ENCODE measurements around the gene DLEC1. TPM values are rescaled to one million over a fixed set of nuclear protein-coding genes. Genes with fewer than 3 reads are reported as not detected.

DLEC1 gene
- total RNA-seq, 2 experiments from 2014 or later = 0.26 to 0.60 TPM

DNA sequence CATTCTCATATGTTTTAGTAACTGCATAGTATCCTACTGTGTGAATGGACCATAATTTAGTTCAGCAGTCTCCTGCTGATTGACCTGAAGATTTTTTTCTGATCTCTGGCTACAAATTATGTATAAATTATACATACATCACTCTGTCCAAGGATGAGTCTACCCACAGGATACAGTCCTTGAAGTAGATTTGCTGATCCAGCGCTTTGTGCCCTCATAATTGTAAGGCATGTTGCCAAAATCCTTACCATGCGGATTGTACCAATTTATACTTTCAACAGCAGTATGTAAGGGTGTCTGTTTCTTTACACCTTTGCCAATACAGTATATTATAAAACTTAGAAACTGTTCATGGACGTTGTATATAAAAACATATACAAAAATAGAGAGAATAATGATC is 51.4 kb downstream of the DLEC1 start:
- ATAC-seq = no peak
- H3K27ac Mint-ChIP-seq = no peak overlapping the region
- H3K27me3 Mint-ChIP-seq (ENCODE audit: low read depth) = peaks cover 5% of the 10 kb centered on the region
- H3K4me1 Mint-ChIP-seq (ENCODE audit: low read depth) = peaks cover 3% of the 10 kb centered on the region
- CTCF ChIA-PET = no interaction called here
- H3K9me3 Mint-ChIP-seq (ENCODE audit: insufficient read depth) = no peaks in the 10 kb centered on the region
- H3K4me3 Mint-ChIP-seq = no peak overlapping the region
- no peak for DNase-seq
- H3K36me3 Mint-ChIP-seq (ENCODE audit: low read depth) = no peaks in the 10 kb centered on the region
- POLR2A ChIA-PET = no interaction called here

DNA sequence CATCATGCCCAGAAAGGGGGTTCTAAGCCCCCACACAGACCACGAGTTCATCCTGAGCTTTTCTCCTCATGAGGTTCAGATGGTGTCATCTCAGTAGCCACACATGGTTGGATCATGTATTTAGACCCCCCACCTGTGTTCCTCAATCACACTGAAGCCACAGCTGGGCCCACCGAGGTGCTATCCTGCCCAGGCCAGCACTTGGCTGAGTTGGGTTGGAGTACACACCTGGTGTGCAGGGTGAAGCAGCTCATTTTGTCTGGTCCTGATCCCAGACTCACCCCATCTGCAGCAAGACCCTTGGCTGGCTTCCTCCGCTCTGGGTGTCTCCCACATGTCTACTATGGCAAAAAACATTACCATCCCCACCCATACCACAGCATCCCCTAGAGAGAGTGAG is 56.0 kb downstream of the DLEC1 start:
- Mint-ChIP-seq H3K4me3 (no peak overlapping the region), H3K4me1 (ENCODE audit: low read depth) (no peaks in the 10 kb centered on the region), H3K9me3 (ENCODE audit: insufficient read depth) (no peaks in the 10 kb centered on the region), H3K27ac (no peak overlapping the region), H3K27me3 (ENCODE audit: low read depth) (peaks cover 5% of the 10 kb centered on the region), H3K36me3 (ENCODE audit: low read depth) (no peaks in the 10 kb centered on the region)
- no peak for DNase-seq
- ATAC-seq = no peak
- ChIA-PET POLR2A (no interaction called here), CTCF (no interaction called here)

DNA sequence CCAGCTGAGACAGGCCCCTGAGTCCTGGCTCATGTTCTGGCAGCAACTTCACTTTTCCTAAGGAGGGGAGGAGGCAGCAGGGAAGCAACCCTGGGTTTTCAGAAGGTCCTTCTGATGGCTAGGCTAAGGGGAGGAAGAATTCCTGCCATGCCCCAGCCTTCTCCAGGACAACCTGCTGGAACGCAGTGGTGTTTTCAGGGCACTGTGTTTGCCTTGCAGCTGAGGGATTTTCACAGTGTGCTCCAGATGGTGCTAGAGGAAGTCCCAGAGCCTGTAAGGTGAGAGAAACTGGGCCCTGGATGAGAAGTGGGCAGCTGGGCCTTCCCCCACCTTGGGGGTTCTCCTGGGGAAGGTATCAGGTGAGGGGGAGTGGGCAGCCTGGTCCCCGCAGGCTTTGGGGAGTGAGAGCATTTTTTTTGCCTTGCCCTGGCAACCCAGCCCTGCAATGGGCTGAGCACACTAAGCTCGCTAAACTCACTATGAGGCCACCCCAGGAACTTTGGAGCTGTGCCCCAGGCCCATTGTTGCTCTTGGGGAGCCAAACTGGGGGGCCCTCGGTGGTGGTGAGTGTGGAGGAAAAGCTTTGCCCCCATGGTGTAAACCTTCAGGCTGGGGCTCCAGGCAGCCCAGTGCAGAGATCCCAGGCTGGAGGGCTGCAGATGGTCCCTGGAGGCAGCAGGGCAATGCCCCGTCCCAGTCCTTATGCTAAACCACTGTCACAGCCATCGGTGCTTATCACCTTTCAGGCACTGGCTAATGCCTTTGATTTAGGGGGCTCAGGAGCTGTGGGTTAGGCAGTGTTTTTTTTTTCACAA is 56.9 kb downstream of the DLEC1 start:
- CTCF ChIA-PET = no interaction called here
- Mint-ChIP-seq H3K9me3 (ENCODE audit: insufficient read depth) (no peaks in the 10 kb centered on the region), H3K4me3 (no peak overlapping the region), H3K36me3 (ENCODE audit: low read depth) (no peaks in the 10 kb centered on the region), H3K4me1 (ENCODE audit: low read depth) (no peaks in the 10 kb centered on the region), H3K27me3 (ENCODE audit: low read depth) (peaks cover 5% of the 10 kb centered on the region), H3K27ac (no peak overlapping the region)
- ATAC-seq = no peak
- no peak for DNase-seq
- POLR2A ChIA-PET = no interaction called here

DNA sequence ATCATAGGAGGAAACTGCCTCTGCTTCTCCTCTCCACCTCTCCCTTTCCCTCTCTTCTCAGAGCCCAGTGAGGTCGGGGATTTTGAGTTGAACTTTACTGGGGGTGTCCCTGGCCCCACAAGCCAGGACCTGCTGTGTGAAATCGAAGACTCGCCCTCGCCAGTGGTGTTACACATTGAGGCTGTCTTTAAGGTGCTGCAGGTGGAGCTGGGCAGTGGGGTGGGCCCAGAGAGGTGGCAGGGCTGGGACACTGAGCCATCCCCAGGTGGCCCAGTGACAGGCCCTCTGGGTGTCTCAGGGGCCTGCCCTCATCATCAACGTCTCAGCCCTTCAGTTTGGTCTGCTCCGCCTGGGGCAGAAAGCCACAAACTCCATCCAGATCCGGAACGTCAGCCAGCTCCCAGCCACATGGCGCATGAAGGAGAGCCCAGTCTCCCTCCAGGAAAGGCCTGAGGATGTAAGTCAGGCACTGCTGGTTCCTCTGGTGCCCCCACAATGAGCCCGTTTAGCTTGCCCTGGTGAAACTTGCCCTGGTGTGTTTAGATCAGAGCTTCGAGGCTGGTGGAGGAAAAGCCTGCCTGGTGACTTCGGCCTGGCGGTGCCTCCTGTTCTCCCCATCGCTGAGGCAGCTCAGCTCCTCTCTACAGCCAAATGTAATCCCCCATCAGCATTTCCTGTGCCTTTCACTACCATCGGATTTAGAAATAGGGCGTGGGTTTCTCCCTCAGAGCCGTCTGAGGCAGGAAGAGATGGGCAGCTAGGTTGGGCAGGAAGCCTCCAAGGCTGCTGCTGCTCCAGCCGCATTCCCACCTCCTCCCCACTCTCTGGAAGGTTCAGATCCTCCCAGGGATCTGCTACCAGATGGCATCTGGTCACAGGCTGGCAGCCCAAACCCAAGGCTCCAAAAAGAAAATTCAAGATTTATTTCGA is 58.7 kb downstream of the DLEC1 start:
- no peak overlapping the region for H3K27ac Mint-ChIP-seq
- DNase-seq (no peak), ATAC-seq (no peak)
- CTCF ChIA-PET = interaction anchor here (0.9 kb wide), 1 partner anchor 128 kb away, joined by 3 read pairs; no protein-coding TSS in a partner anchor
- H3K9me3 Mint-ChIP-seq (ENCODE audit: insufficient read depth) = no peaks in the 10 kb centered on the region
- no peaks in the 10 kb centered on the region for H3K36me3 Mint-ChIP-seq (ENCODE audit: low read depth)
- no peak overlapping the region for H3K4me3 Mint-ChIP-seq
- POLR2A ChIA-PET = interaction anchor here (1.0 kb wide), 1 partner anchor 12 kb away, joined by 3 read pairs; no protein-coding TSS in a partner anchor
- no peaks in the 10 kb centered on the region for H3K4me1 Mint-ChIP-seq (ENCODE audit: low read depth)
- peaks cover 8% of the 10 kb centered on the region for H3K27me3 Mint-ChIP-seq (ENCODE audit: low read depth)

DNA sequence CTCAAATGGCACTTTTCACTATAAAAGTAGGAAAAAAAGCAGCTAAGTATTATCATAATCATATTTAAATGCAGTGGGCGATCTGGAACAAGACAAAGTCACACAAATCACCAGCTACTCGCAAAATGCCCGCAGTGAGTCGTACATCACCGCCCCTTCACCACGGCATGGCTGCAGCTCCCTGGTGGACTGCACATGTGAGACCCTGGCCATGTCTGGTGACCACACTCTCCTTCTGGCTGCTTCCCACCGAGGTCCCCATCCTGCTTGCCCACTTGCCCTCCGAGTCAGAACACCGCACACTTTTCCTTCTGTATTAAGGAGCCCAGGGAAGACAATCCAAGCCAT is 59.3 kb downstream of the DLEC1 start:
- Mint-ChIP-seq H3K27ac (no peak overlapping the region), H3K27me3 (ENCODE audit: low read depth) (peaks cover 12% of the 10 kb centered on the region)

DNA sequence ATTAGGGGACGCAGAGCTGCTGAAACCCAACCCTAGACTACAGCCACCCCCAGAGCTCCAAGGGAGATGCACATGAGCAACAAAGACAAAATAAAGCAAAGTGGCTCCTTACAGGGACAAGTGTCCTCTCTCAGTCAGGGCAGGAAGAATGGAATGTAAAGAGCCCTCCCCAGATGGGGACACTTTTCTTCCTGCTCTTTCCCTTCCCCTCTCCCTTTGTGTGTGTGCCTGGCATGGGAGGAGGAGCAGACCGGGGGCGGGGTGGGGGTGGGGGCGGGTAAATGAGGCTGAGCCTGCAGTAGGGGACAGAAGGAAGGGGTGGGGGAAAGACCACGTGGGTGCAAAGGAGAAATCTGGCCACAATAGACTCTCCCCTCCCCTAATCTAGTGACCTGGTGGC is 60.5 kb downstream of the DLEC1 start:
- Mint-ChIP-seq H3K9me3 (ENCODE audit: insufficient read depth) (no peaks in the 10 kb centered on the region), H3K27me3 (ENCODE audit: low read depth) (peaks cover 15% of the 10 kb centered on the region), H3K4me3 (no peak overlapping the region), H3K4me1 (ENCODE audit: low read depth) (no peaks in the 10 kb centered on the region), H3K27ac (no peak overlapping the region), H3K36me3 (ENCODE audit: low read depth) (no peaks in the 10 kb centered on the region)
- ATAC-seq (no peak), DNase-seq (no peak)
- POLR2A ChIA-PET = no interaction called here
- CTCF ChIA-PET = no interaction called here

More for the DNA sequence above, 59.3 kb downstream of the DLEC1 start:
- Mint-ChIP-seq H3K36me3 (ENCODE audit: low read depth) (no peaks in the 10 kb centered on the region), H3K4me3 (no peak overlapping the region), H3K9me3 (ENCODE audit: insufficient read depth) (no peaks in the 10 kb centered on the region), H3K4me1 (ENCODE audit: low read depth) (no peaks in the 10 kb centered on the region)
- no peak for ATAC-seq
- POLR2A ChIA-PET = interaction anchor here (1.0 kb wide), 1 partner anchor 11 kb away, joined by 3 read pairs; no protein-coding TSS in a partner anchor
- CTCF ChIA-PET = interaction anchor here (0.9 kb wide), 1 partner anchor 128 kb away, joined by 3 read pairs; no protein-coding TSS in a partner anchor
- no peak for DNase-seq

DNA sequence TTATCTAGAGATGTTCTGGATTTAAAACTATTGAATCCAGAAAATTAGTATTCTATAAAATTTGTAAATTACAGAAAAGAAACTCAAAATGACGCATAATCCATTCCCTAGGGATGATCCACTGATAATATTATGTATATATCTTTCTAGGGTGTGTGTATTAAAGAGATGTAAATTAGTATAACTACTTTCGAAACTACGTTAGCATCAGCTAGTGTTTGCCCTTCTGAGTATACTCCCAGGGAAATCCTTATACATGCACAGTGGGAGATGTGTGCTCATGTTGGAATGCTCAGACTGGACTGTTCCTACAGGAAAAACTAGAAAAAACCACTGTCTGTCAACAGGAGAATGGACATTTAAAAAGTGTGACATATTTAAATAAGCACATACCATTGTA is 61.5 kb downstream of the DLEC1 start:
- ChIA-PET POLR2A (no interaction called here), CTCF (no interaction called here)
- no peaks in the 10 kb centered on the region for H3K4me1 Mint-ChIP-seq (ENCODE audit: low read depth)
- H3K27ac Mint-ChIP-seq = no peak overlapping the region
- no peaks in the 10 kb centered on the region for H3K9me3 Mint-ChIP-seq (ENCODE audit: insufficient read depth)
- peaks cover 16% of the 10 kb centered on the region for H3K27me3 Mint-ChIP-seq (ENCODE audit: low read depth)
- no peaks in the 10 kb centered on the region for H3K36me3 Mint-ChIP-seq (ENCODE audit: low read depth)
- ATAC-seq (no peak), DNase-seq (no peak)
- H3K4me3 Mint-ChIP-seq = no peak overlapping the region

DNA sequence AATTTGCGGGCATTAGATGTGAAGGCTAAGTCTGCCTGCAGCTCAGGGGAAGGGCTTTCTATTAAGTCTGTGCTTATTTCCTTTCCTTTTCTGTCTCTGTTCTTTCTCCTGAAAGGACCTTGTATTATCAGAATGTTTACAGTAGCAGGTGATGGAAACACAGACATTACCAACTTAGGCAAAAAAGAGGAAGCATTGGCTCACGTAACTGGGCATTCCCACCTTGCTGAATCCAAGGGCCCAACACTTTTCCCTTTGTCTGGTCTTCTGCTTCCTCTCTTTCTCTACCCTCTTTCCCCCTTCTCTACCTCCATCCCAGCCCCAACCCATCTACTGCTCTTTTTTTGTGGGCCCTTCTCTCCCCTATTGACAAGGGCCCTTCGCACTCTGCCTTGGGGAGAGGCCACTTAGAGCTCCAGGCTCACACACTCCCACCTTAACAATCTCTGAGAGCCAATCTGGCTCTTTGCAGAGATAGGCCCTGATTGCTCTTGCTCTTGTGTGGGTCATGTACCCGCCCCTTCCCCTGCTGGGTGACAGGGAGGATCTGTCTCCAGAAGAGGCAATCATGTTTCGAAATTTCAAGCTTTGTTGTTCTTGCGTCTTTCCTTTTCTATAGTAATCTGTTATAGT is 62.9 kb downstream of the DLEC1 start:
- no peak for ATAC-seq
- H3K4me1 Mint-ChIP-seq (ENCODE audit: low read depth) = no peaks in the 10 kb centered on the region
- no peak for DNase-seq
- no peaks in the 10 kb centered on the region for H3K9me3 Mint-ChIP-seq (ENCODE audit: insufficient read depth)
- H3K27me3 Mint-ChIP-seq (ENCODE audit: low read depth) = peaks cover 22% of the 10 kb centered on the region
- no peak overlapping the region for H3K4me3 Mint-ChIP-seq
- POLR2A ChIA-PET = no interaction called here
- H3K36me3 Mint-ChIP-seq (ENCODE audit: low read depth) = peaks cover 2% of the 10 kb centered on the region
- CTCF ChIA-PET = interaction anchor here (1.0 kb wide), 1 partner anchor 127 kb away, joined by 3 read pairs; no protein-coding TSS in a partner anchor
- no peak overlapping the region for H3K27ac Mint-ChIP-seq

DNA sequence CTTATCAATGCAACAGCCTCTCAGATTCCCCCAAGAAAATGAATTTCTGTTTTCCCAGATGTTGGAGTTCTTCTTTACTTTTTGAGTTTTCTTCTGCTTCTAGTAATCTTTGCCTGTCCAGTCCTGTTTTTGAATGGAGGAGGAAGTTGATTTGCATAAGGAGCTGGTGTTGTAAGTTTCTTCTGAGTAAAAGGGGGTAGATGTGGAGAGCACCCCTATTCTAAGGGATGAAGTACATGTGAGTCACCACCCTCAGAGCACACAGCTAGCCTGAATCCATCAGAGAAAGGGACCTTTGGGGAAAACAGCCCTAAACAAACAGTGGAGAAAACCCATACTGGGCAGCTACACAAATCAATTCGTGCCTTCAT is 63.4 kb downstream of the DLEC1 start:
- CTCF ChIA-PET = interaction anchor here (1.0 kb wide), 1 partner anchor 128 kb away, joined by 3 read pairs; no protein-coding TSS in a partner anchor
- no peak for ATAC-seq
- Mint-ChIP-seq H3K36me3 (ENCODE audit: low read depth) (peaks cover 2% of the 10 kb centered on the region), H3K27me3 (ENCODE audit: low read depth) (peaks cover 24% of the 10 kb centered on the region), H3K4me3 (no peak overlapping the region), H3K9me3 (ENCODE audit: insufficient read depth) (no peaks in the 10 kb centered on the region), H3K27ac (no peak overlapping the region), H3K4me1 (ENCODE audit: low read depth) (no peaks in the 10 kb centered on the region)
- POLR2A ChIA-PET = no interaction called here
- no peak for DNase-seq

DNA sequence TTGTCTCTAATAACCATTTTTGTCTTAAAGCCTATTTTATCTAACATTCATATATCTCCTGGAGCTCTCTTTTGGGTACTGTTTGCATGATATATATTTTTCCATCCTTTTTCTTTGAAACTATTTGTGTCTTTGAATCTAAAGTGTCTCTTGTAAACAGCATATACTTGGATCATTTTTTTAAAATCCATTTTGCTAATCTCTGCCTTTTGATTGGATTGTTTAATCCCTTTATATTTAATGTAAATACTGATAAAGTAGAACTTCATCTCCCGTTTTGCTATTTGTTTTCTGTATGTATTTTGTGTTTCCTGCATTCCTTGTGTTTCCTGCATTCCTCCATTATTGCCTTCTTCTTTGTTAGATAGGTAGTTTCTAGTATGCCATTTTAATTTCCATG is 66.5 kb downstream of the DLEC1 start:
- no peak overlapping the region for H3K4me3 Mint-ChIP-seq
- no peak for ATAC-seq
- no peaks in the 10 kb centered on the region for H3K4me1 Mint-ChIP-seq (ENCODE audit: low read depth)
- H3K9me3 Mint-ChIP-seq (ENCODE audit: insufficient read depth) = no peaks in the 10 kb centered on the region
- H3K27ac Mint-ChIP-seq = no peak overlapping the region
- no peak for DNase-seq
- CTCF ChIA-PET = no interaction called here
- POLR2A ChIA-PET = no interaction called here
- H3K36me3 Mint-ChIP-seq (ENCODE audit: low read depth) = peaks cover 2% of the 10 kb centered on the region
- peaks cover 24% of the 10 kb centered on the region for H3K27me3 Mint-ChIP-seq (ENCODE audit: low read depth)

DNA sequence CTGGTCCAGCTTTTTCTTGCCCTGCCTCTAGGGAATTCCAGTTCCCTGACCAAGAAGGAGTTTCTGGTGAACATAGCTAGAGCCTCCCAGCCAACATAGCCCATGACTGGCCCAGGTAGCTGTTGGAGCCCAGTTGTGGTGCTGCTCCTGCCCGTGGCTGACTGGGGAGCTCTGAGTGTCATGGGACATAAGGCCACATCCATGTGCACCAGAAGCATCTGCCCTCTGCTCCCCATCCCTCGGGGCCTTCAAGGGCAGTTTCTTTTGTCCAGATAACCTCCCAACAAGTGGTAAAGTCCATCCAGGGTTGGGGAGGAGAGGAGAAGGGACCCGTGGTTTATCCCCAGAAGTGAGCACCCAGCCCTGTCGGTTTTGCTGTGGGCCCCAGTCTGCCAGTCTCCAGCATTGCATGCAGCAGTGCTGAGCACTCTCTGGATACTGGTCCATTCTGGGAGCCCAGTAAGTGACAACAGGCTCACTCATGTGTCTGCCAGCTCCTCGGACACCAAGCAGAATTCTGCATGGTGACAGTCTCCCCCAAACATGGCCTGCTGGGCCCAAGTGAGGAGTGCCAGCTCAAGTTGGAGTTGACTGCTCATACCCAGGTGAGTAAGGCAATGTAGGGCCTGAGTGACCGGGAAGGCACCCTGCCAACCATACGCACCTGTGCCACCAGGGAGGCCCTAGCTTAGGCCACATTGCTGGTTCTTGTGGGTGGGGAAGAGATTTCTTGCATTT is 69.1 kb downstream of the DLEC1 start:
- Mint-ChIP-seq H3K27me3 (ENCODE audit: low read depth) (peaks cover 13% of the 10 kb centered on the region), H3K36me3 (ENCODE audit: low read depth) (peaks cover 2% of the 10 kb centered on the region), H3K4me3 (no peak overlapping the region), H3K9me3 (ENCODE audit: insufficient read depth) (no peaks in the 10 kb centered on the region), H3K27ac (no peak overlapping the region), H3K4me1 (ENCODE audit: low read depth) (no peaks in the 10 kb centered on the region)
- ChIA-PET POLR2A (interaction anchor here (0.5 kb wide), 1 partner anchor 20 kb away, joined by 3 read pairs; no protein-coding TSS in a partner anchor), CTCF (interaction anchor here (0.7 to 1.7 kb wide), 2 partner anchors 10 to 239 kb away, joined by 3 read pairs; partner anchors contain the start of gene XYLB)
- ATAC-seq (no peak), DNase-seq (no peak)

Measured in activated CD8-positive, alpha-beta T cell treated with anti-CD3 and anti-CD28 coated beads, Interleukin-2, amount 10 ng/mL, durations not matched to agents 7 days and 5 days (primary cell).